H9 (cell line): ENCODE results near the gene PRKCA. TPM values are rescaled to one million over a fixed set of nuclear protein-coding genes. Genes with fewer than 3 reads are reported as not detected.

Source experiments
- DNase-seq: peaks from one replicate; pipeline ENCODE4 v3.0.0-alpha.2; 2017
- H2AFZ ChIP-seq: one replicate; pipeline ENCODE4 v1.6.1; 2013; ENCODE audit warnings: mild to moderate bottlenecking, low read length, control low read depth, moderate library complexity
- H2AK5ac ChIP-seq: 2 replicates; pipeline ENCODE4 v1.6.1; 2013; ENCODE audit warnings: low read length, control low read depth, mixed read lengths; ENCODE audit not compliant: insufficient read length
- H2BK120ac ChIP-seq: one replicate; pipeline ENCODE4 v1.6.1; 2013; ENCODE audit warnings: low read depth, mild to moderate bottlenecking, low read length, control low read depth, inconsistent platforms; ENCODE audit not compliant: poor library complexity, severe bottlenecking
- H2BK12ac ChIP-seq: 2 replicates; pipeline ENCODE4 v1.6.1; 2013; ENCODE audit warnings: low read length, control low read depth, mixed read lengths, low read depth; ENCODE audit not compliant: insufficient read length
- H2BK15ac ChIP-seq: 2 replicates; pipeline ENCODE4 v1.6.1; 2013; ENCODE audit warnings: low read depth, low read length, control low read depth
- H2BK20ac ChIP-seq: one replicate; pipeline ENCODE4 v1.6.1; 2013; ENCODE audit warnings: low read depth, mild to moderate bottlenecking, low read length, control low read depth, inconsistent platforms; ENCODE audit not compliant: poor library complexity, severe bottlenecking
- H2BK5ac ChIP-seq: 2 replicates; pipeline ENCODE4 v1.6.1; 2013; ENCODE audit warnings: low read length, control low read depth, mixed read lengths; ENCODE audit not compliant: insufficient read length
- H3K14ac ChIP-seq: 2 replicates; pipeline ENCODE4 v1.6.1; 2013; ENCODE audit warnings: low read length, control low read depth; ENCODE audit not compliant: insufficient read depth
- H3K18ac ChIP-seq: 2 replicates; pipeline ENCODE4 v1.6.1; 2013; ENCODE audit warnings: low read depth, mild to moderate bottlenecking, mixed read lengths, low read length, control low read depth; ENCODE audit not compliant: insufficient read length
- H3K23ac ChIP-seq: 2 replicates; pipeline ENCODE4 v1.6.1; 2013; ENCODE audit warnings: low read length, control low read depth, mixed read lengths, low read depth; ENCODE audit not compliant: insufficient read length
- H3K23me2 ChIP-seq: 2 replicates; pipeline ENCODE4 v1.6.1; 2013; ENCODE audit warnings: low read depth, mild to moderate bottlenecking, mixed read lengths, low read length, control low read depth; ENCODE audit not compliant: insufficient read length, poor library complexity, severe bottlenecking
- H3K27ac ChIP-seq: 2 replicates; pipeline ENCODE4 v1.5.1; 2013; ENCODE audit warnings: low read length, control low read depth, mixed read lengths, low read depth; ENCODE audit not compliant: insufficient read length
- H3K27me3 ChIP-seq: 2 replicates; pipeline ENCODE4 v1.6.1; 2013; ENCODE audit warnings: low read length, control low read depth, inconsistent platforms; ENCODE audit not compliant: insufficient read depth
- H3K4ac ChIP-seq: 2 replicates; pipeline ENCODE4 v1.6.1; 2013; ENCODE audit warnings: low read depth, mild to moderate bottlenecking, control low read depth, inconsistent platforms, low read length, moderate library complexity
- H3K4me1 ChIP-seq: 2 replicates; pipeline ENCODE4 v1.6.1; 2013; ENCODE audit warnings: low read length, control low read depth, inconsistent platforms; ENCODE audit not compliant: insufficient read depth
- H3K4me2 ChIP-seq: 2 replicates; pipeline ENCODE4 v1.6.1; 2013; ENCODE audit warnings: low read length, control low read depth, mixed read lengths; ENCODE audit not compliant: insufficient read length, insufficient read depth
- H3K56ac ChIP-seq: 2 replicates; pipeline ENCODE4 v1.6.1; 2013; ENCODE audit warnings: low read depth, mild to moderate bottlenecking, mixed read lengths, low read length, control low read depth; ENCODE audit not compliant: insufficient read length
- H3K79me1 ChIP-seq: 2 replicates; pipeline ENCODE4 v1.6.1; 2013; ENCODE audit warnings: low read depth, mild to moderate bottlenecking, moderate library complexity, low read length, control low read depth, inconsistent platforms; ENCODE audit not compliant: insufficient read depth, poor library complexity, severe bottlenecking
- H3K79me2 ChIP-seq: 2 replicates; pipeline ENCODE4 v1.6.1; 2013; ENCODE audit warnings: low read length, control low read depth, inconsistent platforms; ENCODE audit not compliant: insufficient read depth
- H3K9ac ChIP-seq: 2 replicates; pipeline ENCODE4 v1.6.1; 2013; ENCODE audit warnings: low read length, control low read depth, mixed read lengths; ENCODE audit not compliant: insufficient read length; ENCODE audit errors: extremely low read depth
- H3K9me3 ChIP-seq: one replicate; pipeline ENCODE4 v1.6.1; 2013; ENCODE audit warnings: low read depth, low read length, inconsistent platforms; ENCODE audit not compliant: control insufficient read depth
- H3T11ph ChIP-seq: one replicate; pipeline ENCODE4 v1.6.1; 2013; ENCODE audit warnings: mild to moderate bottlenecking, low read length, control low read depth, inconsistent platforms
- H4K20me1 ChIP-seq: one replicate; pipeline ENCODE4 v1.6.1; 2013; ENCODE audit not compliant: control insufficient read depth, insufficient read length, insufficient read depth
- H4K5ac ChIP-seq: 2 replicates; pipeline ENCODE4 v1.6.1; 2013; ENCODE audit warnings: low read depth, mild to moderate bottlenecking, mixed read lengths, low read length, control low read depth; ENCODE audit not compliant: insufficient read length
- H4K8ac ChIP-seq: replicated peaks from 2 replicates; pipeline ENCODE4 v1.6.1; 2013; ENCODE audit warnings: low read length, control low read depth, mixed read lengths, low read depth; ENCODE audit not compliant: insufficient read length
- H4K91ac ChIP-seq: 2 replicates; pipeline ENCODE4 v1.6.1; 2013; ENCODE audit warnings: low read depth, mild to moderate bottlenecking, moderate library complexity, mixed read lengths, low read length, control low read depth; ENCODE audit not compliant: insufficient read length
- H3K27ac Mint-ChIP-seq, 3 experiments: 2 replicates in 2 of 3; 3 replicates in 1 of 3; pipeline ENCODE4 v1.8.0; 2020 to 2021; ENCODE audit warnings: mixed read lengths in 3 of 3, mild to moderate bottlenecking in 1 of 3, moderate library complexity in 1 of 3
- H3K27me3 Mint-ChIP-seq: 2 replicates; pipeline ENCODE4 v1.8.0; 2021; ENCODE audit warnings: low read depth, mild to moderate bottlenecking, moderate library complexity, mixed read lengths
- H3K36me3 Mint-ChIP-seq, 3 experiments: 2 replicates in 2 of 3; 3 replicates in 1 of 3; pipeline ENCODE4 v1.8.0; 2020 to 2021; ENCODE audit warnings: low read depth in 3 of 3, mixed read lengths in 3 of 3; ENCODE audit not compliant: insufficient read depth in 1 of 3
- H3K4me1 Mint-ChIP-seq, 2 experiments: 2 replicates each; pipeline ENCODE4 v1.8.0; 2020; ENCODE audit warnings: mixed read lengths in 2 of 2
- H3K4me3 Mint-ChIP-seq, 2 experiments: 2 replicates in 1 of 2; 3 replicates in 1 of 2; pipeline ENCODE4 v1.8.0; 2020 to 2021; ENCODE audit warnings: mild to moderate bottlenecking in 2 of 2, mixed read lengths in 2 of 2, moderate library complexity in 1 of 2
- H3K9me3 Mint-ChIP-seq, 2 experiments: 2 replicates in 1 of 2; 3 replicates in 1 of 2; pipeline ENCODE4 v1.8.0; 2020; ENCODE audit warnings: mild to moderate bottlenecking in 2 of 2, mixed read lengths in 2 of 2, moderate library complexity in 1 of 2
- WGBS: extraction: QIAGEN DNeasy Blood & Tissue Kit; methylation state at CpG from one replicate; pipeline ENCODE4 v1.1.7; 2013; ENCODE audit warnings: missing lambda C conversion rate, low lambda C conversion rate, mixed read lengths; ENCODE audit not compliant: insufficient read length; ENCODE audit errors: extremely low coverage; 5-methylcytosine and 5-hydroxymethylcytosine counted together
- total RNA-seq: library from RNA; stranded (reverse); gene quantifications from 2 replicates; pipeline ENCODE4 v1.2.1, GENCODE V29; 2021
- TF ChIP-seq, protein P1 (sequence below): fragments of 200-600 bp; sonication (generic); conservative IDR thresholded peaks from 3 replicates; pipeline ENCODE4 v1.8.0; 2021; ENCODE audit warnings: antibody characterized with exemption, mild to moderate bottlenecking

The PRKCA gene
- total RNA-seq, 1 experiment from 2014 or later, result 10.5 TPM

DNA sequence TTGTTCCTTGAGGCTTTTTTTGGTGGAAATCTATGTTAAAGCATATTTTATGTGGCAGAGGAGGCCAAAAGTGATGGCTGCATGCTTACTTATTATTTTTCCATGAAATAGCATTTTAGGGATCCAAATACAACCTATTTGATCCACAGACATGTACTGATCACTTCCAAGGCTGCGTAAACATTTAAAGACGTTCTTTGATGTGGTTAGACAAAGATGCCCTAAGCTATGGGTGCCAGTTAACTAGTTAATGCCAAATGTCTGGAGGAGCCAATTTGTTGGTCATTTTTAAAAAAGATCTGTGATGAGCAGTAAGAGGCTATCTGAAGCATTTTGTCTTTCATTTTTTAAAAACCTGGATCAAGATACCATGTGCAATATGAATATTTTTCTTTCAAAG is 17.3 kb upstream of the PRKCA start:
- no peak overlapping the region for H2BK20ac ChIP-seq
- no peaks in the 10 kb centered on the region for H4K20me1 ChIP-seq
- Mint-ChIP-seq H3K27me3 (no peaks in the 10 kb centered on the region), H3K4me3 (no peak overlapping the region), H3K36me3 (no peaks in the 10 kb centered on the region; a peak in 1 of 7 replicates), H3K9me3 (no peaks in the 10 kb centered on the region), H3K4me1 (no peaks in the 10 kb centered on the region), H3K27ac (no peak overlapping the region; a peak in 1 of 7 replicates)
- H3K27ac ChIP-seq, result no peak overlapping the region
- H3K4me2 ChIP-seq, result no peak overlapping the region
- H2BK5ac ChIP-seq, result no peak overlapping the region
- no peak overlapping the region for H3K56ac ChIP-seq
- H3K9ac ChIP-seq, result no peak overlapping the region
- no peak overlapping the region for H2BK12ac ChIP-seq
- H2AFZ ChIP-seq, result no peak overlapping the region
- no peak overlapping the region for H3K18ac ChIP-seq
- no peak overlapping the region for H2AK5ac ChIP-seq
- no peak overlapping the region for H4K8ac ChIP-seq
- no peaks in the 10 kb centered on the region for H3K79me1 ChIP-seq
- H3K4ac ChIP-seq, result no peak overlapping the region
- H4K91ac ChIP-seq, result no peak overlapping the region
- H2BK120ac ChIP-seq, result no peak overlapping the region
- no peak overlapping the region for H3T11ph ChIP-seq
- H3K27me3 ChIP-seq, result no peaks in the 10 kb centered on the region
- no peaks in the 10 kb centered on the region for H3K79me2 ChIP-seq
- no peak overlapping the region for H3K23ac ChIP-seq
- no CpG with 5 or more reads among the region's 2 CpGs for WGBS
- H3K14ac ChIP-seq, result no peak overlapping the region
- TF ChIP-seq, protein P1, sequence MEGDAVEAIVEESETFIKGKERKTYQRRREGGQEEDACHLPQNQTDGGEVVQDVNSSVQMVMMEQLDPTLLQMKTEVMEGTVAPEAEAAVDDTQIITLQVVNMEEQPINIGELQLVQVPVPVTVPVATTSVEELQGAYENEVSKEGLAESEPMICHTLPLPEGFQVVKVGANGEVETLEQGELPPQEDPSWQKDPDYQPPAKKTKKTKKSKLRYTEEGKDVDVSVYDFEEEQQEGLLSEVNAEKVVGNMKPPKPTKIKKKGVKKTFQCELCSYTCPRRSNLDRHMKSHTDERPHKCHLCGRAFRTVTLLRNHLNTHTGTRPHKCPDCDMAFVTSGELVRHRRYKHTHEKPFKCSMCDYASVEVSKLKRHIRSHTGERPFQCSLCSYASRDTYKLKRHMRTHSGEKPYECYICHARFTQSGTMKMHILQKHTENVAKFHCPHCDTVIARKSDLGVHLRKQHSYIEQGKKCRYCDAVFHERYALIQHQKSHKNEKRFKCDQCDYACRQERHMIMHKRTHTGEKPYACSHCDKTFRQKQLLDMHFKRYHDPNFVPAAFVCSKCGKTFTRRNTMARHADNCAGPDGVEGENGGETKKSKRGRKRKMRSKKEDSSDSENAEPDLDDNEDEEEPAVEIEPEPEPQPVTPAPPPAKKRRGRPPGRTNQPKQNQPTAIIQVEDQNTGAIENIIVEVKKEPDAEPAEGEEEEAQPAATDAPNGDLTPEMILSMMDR, result no peak
- H3K9me3 ChIP-seq, result no peaks in the 10 kb centered on the region
- H4K5ac ChIP-seq, result no peak overlapping the region
- DNase-seq, result no peak
- no peak overlapping the region for H2BK15ac ChIP-seq
- no peaks in the 10 kb centered on the region for H3K23me2 ChIP-seq
- no peaks in the 10 kb centered on the region for H3K4me1 ChIP-seq
